Heart right ventricle (tissue), 16 donors: Measurements from ENCODE around the gene KRTCAP3. TPM values are rescaled to one million over a fixed set of nuclear protein-coding genes. Genes with fewer than 3 reads are reported as not detected.
A peak's percentile ranks its signal among the peaks of the same experiment; 100 is the strongest.

Source experiments
- ATAC-seq, 8 donors: fragments of 200-7000 bp; cut with Tn5 transposase; one replicate each; pipeline ENCODE4 v1.9.1; 2020; ENCODE audit warnings: mild to moderate bottlenecking in 8 of 8, moderate library complexity in 8 of 8, moderate number of reproducible peaks in 1 of 8
- DNase-seq, 2 donors: peaks; one replicate each; pipeline ENCODE4 v3.0.0-alpha.2; 2020
- H3K27ac ChIP-seq, 10 donors: fragments of 200-600 bp; sonication (generic) in 2 of 10; one replicate each; pipeline versions ENCODE4 v1.5.0 to v1.8.0; 2020 to 2022; ENCODE audit warnings: mild to moderate bottlenecking in 3 of 10
- H3K27me3 ChIP-seq, 7 donors: fragments of 200-600 bp; one replicate each; pipeline ENCODE4 v1.8.0; 2021 to 2022; ENCODE audit warnings: mild to moderate bottlenecking in 2 of 7
- H3K36me3 ChIP-seq, 9 donors: fragments of 200-600 bp; sonication (generic) in 1 of 9; one replicate each; pipeline versions ENCODE4 v1.5.0 to v1.8.0; 2020 to 2022; ENCODE audit warnings: mild to moderate bottlenecking in 2 of 9
- H3K4me1 ChIP-seq, 9 donors: fragments of 200-600 bp; sonication (generic) in 1 of 9; one replicate each; pipeline versions ENCODE4 v1.5.0 to v1.8.0; 2020 to 2022; ENCODE audit warnings: mild to moderate bottlenecking in 4 of 9
- H3K4me3 ChIP-seq, 10 donors: fragments of 200-600 bp; sonication (generic) in 2 of 10; one replicate each; pipeline versions ENCODE4 v1.5.0 to v1.8.0; 2020 to 2022; ENCODE audit warnings: mild to moderate bottlenecking in 7 of 10, moderate library complexity in 2 of 10
- H3K9me3 ChIP-seq, 11 donors: fragments of 200-600 bp in 10 of 11; sonication (generic) in 2 of 11; one replicate each; pipeline versions ENCODE4 v1.5.0 to v1.8.0; 2013 to 2022; ENCODE audit warnings: mild to moderate bottlenecking in 2 of 11, control low read depth in 1 of 11, moderate library complexity in 1 of 11
- WGBS, 2 donors: extraction: QIAGEN DNeasy Blood & Tissue Kit; methylation state at CpG; one replicate each; pipeline ENCODE4 v1.1.7; 2013; ENCODE audit warnings: inconsistent platforms in 1 of 2; 5-methylcytosine and 5-hydroxymethylcytosine counted together
- intact Hi-C, 10 donors: fragments of 100-400 bp; cut with DNase I; formaldehyde crosslinking; loops; one replicate each; pipeline versions ENCODE4 v1.11.1 to v1.14.2; 2022
- polyA plus RNA-seq, 2 donors: library from polyadenylated mRNA; stranded (reverse); fragments of 200-250 nt; gene quantifications; one replicate each; pipeline ENCODE4 v1.2.3, GENCODE V29; 2013
- total RNA-seq, 10 donors: library from RNA; stranded (reverse); fragmentation: NEBNext Ultra II Directional in 3 of 10; extraction: Animal tissue kit (Norgen Biotek cat#: 25700) in 3 of 10; gene quantifications; one replicate each; pipeline versions ENCODE4 v1.2.1 to v1.2.4, GENCODE V29; 2021 to 2023
- TF ChIP-seq, protein P1 (sequence below), 9 donors: fragments of 200-600 bp; sonication (generic) in 2 of 9; IDR thresholded peaks; one replicate each; pipeline versions ENCODE4 v1.5.0 to v1.8.0; 2021 to 2022; ENCODE audit warnings: antibody characterized with exemption in 9 of 9, mild to moderate bottlenecking in 5 of 9, moderate library complexity in 1 of 9
- donor health status: Arrhythmogenic right ventricular cardiomyopathy.
- donor health status: ischemic (EF 13 %, LVEDD 7.1; RV severe dilation, severe dysfunction).
- donor health status: healthy with polysubstance abuse.
- donor health status: DM: no; HTN: yes; CAD: no.
- donor health status: DM: no; HTN: no; CAD: no.
- donor health status: ischemic (EF 25% LVEDD 6.9; RV normal size, moderate dysfunction).
- donor health status: ischemic (EF 25% LVEDD 5.7; RV mildly dilated, moderate dysfunction).
- donor health status: healthy.
- donor health status: DM: yes; HTN: yes; CAD: no.
- donor health status: Ischemic cardiomyopathy.
- donor health status: ischemic (EF 35%, LVEDD 5.7; RV mildly dilated, moderate dysfunction).
- donor health status: nonischemic (EF 11% LVEDD 7.7; RV severe dilation, severe dysfunction).
- donor health status: DM: yes; HTN: yes; CAD: no.
- donor health status: PGD.
- donor health status: ischemic (EF 29% LVEDD 5.4; RV normal size, mild dysfunction).
- donor health status: nonischemic (EF 23%, LVEDD 6.1; RV moderate dilation, normal function).

KRTCAP3 gene
- total and polyA plus RNA-seq, 12 donors: 0.23 to 0.85 (median 0.51) TPM; not detected in 4

DNA sequence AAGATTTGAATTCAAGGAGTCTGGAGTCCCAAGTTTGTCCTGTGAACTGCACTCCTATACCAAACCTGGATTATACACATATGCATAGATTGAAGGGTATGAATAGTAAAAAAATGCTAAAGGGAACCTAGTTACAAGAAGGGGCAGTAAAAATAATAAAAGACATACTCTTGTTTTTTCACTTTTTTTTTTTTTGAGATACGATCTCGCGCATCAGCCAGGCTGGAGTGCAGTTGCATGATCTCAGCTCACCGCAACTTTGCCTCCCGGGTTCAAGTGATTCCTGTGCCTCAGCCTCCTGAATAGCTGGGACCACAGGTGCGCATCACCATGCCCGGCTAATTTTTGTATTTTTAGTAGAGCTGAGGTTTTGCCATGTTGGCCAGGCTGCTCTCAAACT is 22.3 kb downstream of the KRTCAP3 start:
- Histone ChIP-seq H3K9me3 (no peaks in the 10 kb centered on the region), H3K27ac (no peak overlapping the region), H3K27me3 (no peaks in the 10 kb centered on the region), H3K4me3 (no peak overlapping the region), H3K4me1 (no peaks in the 10 kb centered on the region), H3K36me3 (peaks cover 0 to 71% (median 10%) of the 10 kb centered on the region in 9 donors)
- TF ChIP-seq, protein P1, sequence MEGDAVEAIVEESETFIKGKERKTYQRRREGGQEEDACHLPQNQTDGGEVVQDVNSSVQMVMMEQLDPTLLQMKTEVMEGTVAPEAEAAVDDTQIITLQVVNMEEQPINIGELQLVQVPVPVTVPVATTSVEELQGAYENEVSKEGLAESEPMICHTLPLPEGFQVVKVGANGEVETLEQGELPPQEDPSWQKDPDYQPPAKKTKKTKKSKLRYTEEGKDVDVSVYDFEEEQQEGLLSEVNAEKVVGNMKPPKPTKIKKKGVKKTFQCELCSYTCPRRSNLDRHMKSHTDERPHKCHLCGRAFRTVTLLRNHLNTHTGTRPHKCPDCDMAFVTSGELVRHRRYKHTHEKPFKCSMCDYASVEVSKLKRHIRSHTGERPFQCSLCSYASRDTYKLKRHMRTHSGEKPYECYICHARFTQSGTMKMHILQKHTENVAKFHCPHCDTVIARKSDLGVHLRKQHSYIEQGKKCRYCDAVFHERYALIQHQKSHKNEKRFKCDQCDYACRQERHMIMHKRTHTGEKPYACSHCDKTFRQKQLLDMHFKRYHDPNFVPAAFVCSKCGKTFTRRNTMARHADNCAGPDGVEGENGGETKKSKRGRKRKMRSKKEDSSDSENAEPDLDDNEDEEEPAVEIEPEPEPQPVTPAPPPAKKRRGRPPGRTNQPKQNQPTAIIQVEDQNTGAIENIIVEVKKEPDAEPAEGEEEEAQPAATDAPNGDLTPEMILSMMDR (IDR thresholded peaks at IDR 0.05): no peak
- ATAC-seq: no peak
- intact Hi-C loops: no loop called here
- 96 to 98% methylated on average over 7 of the region's 7 CpGs for WGBS, 2 donors
- no peak for DNase-seq

DNA sequence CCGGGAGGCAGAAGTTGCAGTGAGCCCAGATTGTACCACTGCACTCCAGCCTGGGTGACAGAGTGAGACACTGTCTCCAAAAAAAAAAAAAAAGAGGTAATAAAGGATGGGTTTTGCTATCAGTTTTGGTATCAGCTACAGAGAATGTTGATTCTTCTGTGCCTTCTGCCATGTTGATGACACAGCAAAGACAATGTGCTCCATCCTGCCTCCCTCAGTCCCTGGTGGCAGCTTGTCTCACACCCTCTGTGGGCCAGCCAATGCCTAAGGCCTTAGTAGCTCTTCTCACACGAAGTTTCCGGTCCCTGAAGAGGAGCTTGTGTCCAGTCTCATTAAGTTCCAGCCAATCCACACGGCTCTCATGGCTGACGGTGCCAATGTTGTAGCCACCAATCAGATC is 29.8 kb downstream of the KRTCAP3 start:
- H3K27ac ChIP-seq: no peak overlapping the region
- 91% methylated on average over 5 of the region's 5 CpGs for WGBS, 2 donors
- TF ChIP-seq, protein P1 (IDR thresholded peaks at IDR 0.05): no peak
- H3K36me3 ChIP-seq: peaks cover 0 to 89% (median 47%) of the 10 kb centered on the region in 9 donors
- no peaks in the 10 kb centered on the region for H3K4me1 ChIP-seq
- H3K4me3 ChIP-seq: no peak overlapping the region
- intact Hi-C loops: no loop called here
- H3K27me3 ChIP-seq: no peaks in the 10 kb centered on the region
- no peak for DNase-seq
- no peaks in the 10 kb centered on the region for H3K9me3 ChIP-seq
- no peak for ATAC-seq

DNA sequence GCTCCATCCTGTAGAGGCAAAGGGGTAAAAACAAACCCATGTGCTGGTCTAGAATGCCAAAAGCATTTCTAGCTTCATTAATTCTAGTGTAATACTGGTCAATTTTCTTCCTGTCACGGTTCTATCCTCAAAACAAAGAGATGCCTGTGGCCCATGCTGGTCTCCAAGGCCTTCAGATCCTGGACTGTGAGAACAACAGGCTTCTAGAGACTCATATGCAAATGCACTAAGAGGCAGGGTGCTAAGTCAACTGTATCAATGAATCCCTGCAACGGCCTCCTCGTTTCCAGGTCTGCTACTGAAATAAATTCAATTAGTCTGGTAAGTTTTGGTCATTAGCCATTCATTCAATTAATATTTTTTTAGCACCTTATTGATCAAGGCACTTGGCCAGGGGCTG is 43.3 kb downstream of the KRTCAP3 start:
- Histone ChIP-seq H3K36me3 (peaks cover 0 to 50% (median 35%) of the 10 kb centered on the region in 9 donors), H3K27ac (no peak overlapping the region), H3K4me1 (peaks cover 4 to 30% (median 11%) of the 10 kb centered on the region in 9 donors), H3K27me3 (no peaks in the 10 kb centered on the region), H3K9me3 (no peaks in the 10 kb centered on the region), H3K4me3 (no peak overlapping the region)
- ATAC-seq: no peak
- no peak for DNase-seq
- intact Hi-C loops: loop anchor here in 1 of 10 donors (5.0 kb wide), 1 partner anchor 58 kb away; the partner anchor contains the start of gene NRBP1
- 77 to 79% methylated on average over 3 of the region's 3 CpGs for WGBS, 2 donors
- TF ChIP-seq, protein P1 (IDR thresholded peaks at IDR 0.05): no peak

DNA sequence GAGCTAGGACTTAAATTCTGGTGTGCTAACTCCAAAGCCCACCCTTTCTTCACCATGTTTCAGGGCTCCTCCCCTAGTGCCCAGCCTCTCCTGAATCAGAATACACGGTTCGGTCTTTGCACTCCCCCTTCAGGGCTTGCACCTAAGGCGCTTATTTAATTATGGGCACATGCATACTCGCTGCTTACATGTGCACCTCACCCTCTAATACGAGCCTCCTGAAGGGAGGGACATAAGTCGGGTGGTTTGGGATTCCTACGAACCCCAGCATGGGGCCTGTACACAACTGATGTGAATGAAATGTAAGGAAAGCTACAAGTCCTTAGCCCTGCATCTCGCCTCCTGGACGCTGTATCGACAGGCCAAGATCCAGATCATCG is 46.9 kb downstream of the KRTCAP3 start:
- H3K27me3 ChIP-seq: peaks cover 0 to 5% (median 0%) of the 10 kb centered on the region in 7 donors
- peaks cover 4 to 32% (median 11%) of the 10 kb centered on the region in 9 donors for H3K4me1 ChIP-seq
- peak overlapping the region in 8 of 10 donors; percentile 28 to 79 (median 60) for H3K27ac ChIP-seq
- ATAC-seq (peak in 6 of 8 donors; percentile 3 to 31 (median 15)), DNase-seq (no peak)
- TF ChIP-seq, protein P1 (IDR thresholded peaks at IDR 0.05): no peak
- WGBS, 2 donors: 5% methylated on average over 11 of the region's 11 CpGs
- intact Hi-C loops: loop anchor here in 1 of 10 donors (5.0 kb wide), 1 partner anchor 62 kb away; the partner anchor contains the start of gene NRBP1
- H3K9me3 ChIP-seq: no peaks in the 10 kb centered on the region
- H3K36me3 ChIP-seq: peaks cover 0 to 15% (median 11%) of the 10 kb centered on the region in 9 donors
- H3K4me3 ChIP-seq: peak overlapping the region; percentile 22 to 96 (median 64)
